Activated CD4-positive, alpha-beta memory T cell treated with anti-CD3 and anti-CD28 coated beads, Interleukin-2, amount 10 ng/mL, durations not matched to agents 7 days and 5 days (primary cell): Measurements from ENCODE around the gene UBQLN4. TPM values are rescaled to one million over a fixed set of nuclear protein-coding genes. Genes with fewer than 3 reads are reported as not detected.

ENCODE experiments used
- CTCF ChIA-PET: fragments of 350-600 bp; sonication (Branson Sonifier 250); formaldehyde crosslinking; loops from one replicate; lab custom pipeline; 2021; ENCODE audit warnings: antibody characterized with exemption, inconsistent platforms; lab: Charles Lee
- POLR2A ChIA-PET: fragments of 350-600 bp; sonication (Branson Sonifier 250); formaldehyde crosslinking; loops from one replicate; lab custom pipeline; 2021; ENCODE audit warnings: antibody characterized with exemption; lab: Charles Lee
- DNase-seq: peaks from one replicate; pipeline ENCODE4 v3.0.0-alpha.2; 2020
- H3K27ac Mint-ChIP-seq: one replicate; pipeline ENCODE4 v1.8.0; 2021; ENCODE audit warnings: mild to moderate bottlenecking, mixed read lengths
- H3K27me3 Mint-ChIP-seq: one replicate; pipeline ENCODE4 v1.8.0; 2021; ENCODE audit warnings: mixed read lengths
- H3K36me3 Mint-ChIP-seq: one replicate; pipeline ENCODE4 v1.8.0; 2021; ENCODE audit warnings: low read depth, mixed read lengths
- H3K4me1 Mint-ChIP-seq: one replicate; pipeline ENCODE4 v1.8.0; 2021; ENCODE audit warnings: mixed read lengths
- H3K4me3 Mint-ChIP-seq: one replicate; pipeline ENCODE4 v1.8.0; 2021; ENCODE audit warnings: mild to moderate bottlenecking, mixed read lengths
- H3K9me3 Mint-ChIP-seq: one replicate; pipeline ENCODE4 v1.8.0; 2021; ENCODE audit warnings: mixed read lengths
- total RNA-seq, 2 experiments: library from RNA; stranded (reverse); gene quantifications; one replicate each; pipeline ENCODE4 v1.2.3, GENCODE V29; 2021

UBQLN4 gene
- total RNA-seq, 2 experiments from 2014 or later: 27.0 to 31.2 TPM

- no peak overlapping the region for H3K4me3 Mint-ChIP-seq
- H3K36me3 Mint-ChIP-seq: peaks cover 9% of the 10 kb centered on the region
- no peak for DNase-seq
- no peak overlapping the region for H3K27ac Mint-ChIP-seq
- no peaks in the 10 kb centered on the region for H3K9me3 Mint-ChIP-seq
- CTCF ChIA-PET: no interaction called here
- POLR2A ChIA-PET: interaction anchor here (2.2 kb wide), 1 partner anchor 18 kb away, joined by 8 read pairs; no protein-coding TSS in a partner anchor
- peaks cover 2% of the 10 kb centered on the region for H3K27me3 Mint-ChIP-seq
- H3K4me1 Mint-ChIP-seq: peaks cover 24% of the 10 kb centered on the region
These were observed 51.2 kb downstream of the UBQLN4 start for GRCh38 chr1:156002188-156002911.

GRCh38 chr1:156001662-156002171 is 51.9 kb downstream of the UBQLN4 start:
- POLR2A ChIA-PET: no interaction called here

GRCh38 chr1:156001021-156001661 is 52.5 kb downstream of the UBQLN4 start:
- ChIA-PET POLR2A (no interaction called here), CTCF (no interaction called here)
- Mint-ChIP-seq H3K27ac (no peak overlapping the region), H3K4me1 (peaks cover 19% of the 10 kb centered on the region), H3K4me3 (no peak overlapping the region), H3K9me3 (no peaks in the 10 kb centered on the region), H3K27me3 (peaks cover 2% of the 10 kb centered on the region), H3K36me3 (no peaks in the 10 kb centered on the region)
- DNase-seq: no peak

More at GRCh38 chr1:156001662-156002171, 51.9 kb downstream of the UBQLN4 start:
- Mint-ChIP-seq H3K4me1 (peaks cover 21% of the 10 kb centered on the region), H3K36me3 (peaks cover 4% of the 10 kb centered on the region), H3K27ac (no peak overlapping the region), H3K27me3 (peaks cover 2% of the 10 kb centered on the region), H3K4me3 (no peak overlapping the region), H3K9me3 (no peaks in the 10 kb centered on the region)
- DNase-seq: no peak
- CTCF ChIA-PET: no interaction called here

GRCh38 chr1:155999964-156000363 is 53.6 kb downstream of the UBQLN4 start:
- Mint-ChIP-seq H3K36me3 (no peaks in the 10 kb centered on the region), H3K27ac (no peak overlapping the region), H3K4me1 (peaks cover 13% of the 10 kb centered on the region), H3K9me3 (no peaks in the 10 kb centered on the region), H3K4me3 (no peak overlapping the region), H3K27me3 (peaks cover 2% of the 10 kb centered on the region)
- ChIA-PET POLR2A (no interaction called here), CTCF (no interaction called here)
- no peak for DNase-seq

DNA sequence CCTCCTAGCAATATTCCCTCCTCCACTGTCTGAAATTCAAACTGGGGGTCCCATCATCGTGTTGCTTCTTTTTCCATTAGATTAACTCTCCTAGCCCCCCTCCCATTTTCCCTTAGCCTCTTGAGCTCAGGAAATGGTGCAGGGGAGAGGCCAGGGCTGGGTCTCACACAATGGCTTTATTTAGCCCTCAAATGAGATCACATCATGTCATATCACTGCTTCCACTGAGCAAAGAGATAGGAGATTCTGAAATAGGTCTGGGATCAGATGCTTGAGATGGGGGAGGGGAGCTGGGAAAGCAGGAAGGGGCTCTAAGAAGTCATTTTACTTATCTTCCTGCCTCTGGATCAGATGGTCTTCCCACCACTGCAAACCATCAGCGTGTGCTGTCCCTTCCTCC is 57.4 kb downstream of the UBQLN4 start:
- no peak for DNase-seq
- Mint-ChIP-seq H3K27ac (no peak overlapping the region), H3K9me3 (no peaks in the 10 kb centered on the region), H3K4me3 (no peak overlapping the region), H3K4me1 (peaks cover 7% of the 10 kb centered on the region), H3K27me3 (no peaks in the 10 kb centered on the region), H3K36me3 (no peaks in the 10 kb centered on the region)
- ChIA-PET CTCF (interaction anchor here (1.0 to 2.2 kb wide), 3 partner anchors 12 to 61 kb away, joined by 3 to 12 read pairs (median 3); no protein-coding TSS in a partner anchor), POLR2A (interaction anchor here (1.9 kb wide), 1 partner anchor 9 kb away, joined by 6 read pairs; no protein-coding TSS in a partner anchor)

GRCh38 chr1:155993595-155993994 is 60.0 kb downstream of the UBQLN4 start:
- ChIA-PET POLR2A (no interaction called here), CTCF (interaction anchor here (0.7 kb wide), 1 partner anchor 32 kb away, joined by 3 read pairs; no protein-coding TSS in a partner anchor)
- Mint-ChIP-seq H3K9me3 (no peaks in the 10 kb centered on the region), H3K27ac (no peak overlapping the region), H3K4me1 (peaks cover 28% of the 10 kb centered on the region), H3K27me3 (no peaks in the 10 kb centered on the region), H3K4me3 (no peak overlapping the region), H3K36me3 (no peaks in the 10 kb centered on the region)
- DNase-seq: no peak

- DNase-seq: no peak
- ChIA-PET CTCF (interaction anchor here (0.6 to 4.9 kb wide), 32 partner anchors 8 to 1065 kb away, joined by 3 to 80 read pairs (median 4); partner anchors contain the start of genes ARHGEF2, KHDC4 and RXFP4), POLR2A (interaction anchor here (0.9 to 3.7 kb wide), 10 partner anchors 11 to 77 kb away, joined by 3 to 25 read pairs (median 4); partner anchors contain the start of genes ARHGEF2 and KHDC4)
- H3K27ac Mint-ChIP-seq: no peak overlapping the region
- H3K9me3 Mint-ChIP-seq: no peaks in the 10 kb centered on the region
- H3K27me3 Mint-ChIP-seq: no peaks in the 10 kb centered on the region
- H3K4me1 Mint-ChIP-seq: peaks cover 26% of the 10 kb centered on the region
- no peak overlapping the region for H3K4me3 Mint-ChIP-seq
- H3K36me3 Mint-ChIP-seq: no peaks in the 10 kb centered on the region
These were observed 63.4 kb downstream of the UBQLN4 start for GRCh38 chr1:155990005-155990739.

- ChIA-PET POLR2A (interaction anchor here (0.9 to 3.7 kb wide), 10 partner anchors 11 to 77 kb away, joined by 3 to 25 read pairs (median 4); partner anchors contain the start of genes ARHGEF2 and KHDC4), CTCF (interaction anchor here (0.6 to 4.9 kb wide), 30 partner anchors 8 to 341 kb away, joined by 3 to 80 read pairs (median 4); partner anchors contain the start of genes ARHGEF2, KHDC4 and RXFP4)
- no peaks in the 10 kb centered on the region for H3K27me3 Mint-ChIP-seq
- peak; percentile 85 for DNase-seq
- H3K4me3 Mint-ChIP-seq: no peak overlapping the region
- H3K9me3 Mint-ChIP-seq: no peaks in the 10 kb centered on the region
- H3K36me3 Mint-ChIP-seq: no peaks in the 10 kb centered on the region
- H3K4me1 Mint-ChIP-seq: peaks cover 23% of the 10 kb centered on the region
- no peak overlapping the region for H3K27ac Mint-ChIP-seq
These were observed 64.2 kb downstream of the UBQLN4 start for GRCh38 chr1:155989242-155990004.

Other genes starting within 250 kb of the UBQLN4 start
- gene GON4L, start 196.6 kb downstream of the UBQLN4 start, total RNA-seq: 10 to 100 TPM; 76.4 to 76.6 TPM
- gene SYT11, start 194.2 kb downstream of the UBQLN4 start, total RNA-seq: 10 to 100 TPM; 30.7 to 31.6 TPM
- gene RIT1, start 142.4 kb downstream of the UBQLN4 start, total RNA-seq: 10 to 100 TPM; 25.0 to 30.9 TPM
- gene KHDC4, start 119.4 kb downstream of the UBQLN4 start, total RNA-seq: 10 to 100 TPM; 63.8 to 71.4 TPM
- not detected for gene RXFP4, start 112.2 kb downstream of the UBQLN4 start, total RNA-seq
- 100 to 1,000 TPM; 159 to 164 TPM for gene ARHGEF2, start 75.3 kb downstream of the UBQLN4 start, total RNA-seq
- 100 to 1,000 TPM; 262 to 268 TPM for gene SSR2, start 32.8 kb downstream of the UBQLN4 start, total RNA-seq
- 10 to 100 TPM; 63.1 to 66.2 TPM for gene LAMTOR2, start 984 bp upstream of the UBQLN4 start, total RNA-seq
- under 1 TPM in 1 of 2 experiments, not detected in 1; 0.53 TPM for gene RAB25, start 7.4 kb upstream of the UBQLN4 start, total RNA-seq
- gene MEX3A, start 28.7 kb upstream of the UBQLN4 start, total RNA-seq: under 1 TPM in 1 of 2 experiments, not detected in 1; 0.05 TPM
- 100 to 1,000 TPM in 1 of 2 experiments, 10 to 100 TPM in 1; 93.6 to 101 TPM for gene LMNA, start 60.9 kb upstream of the UBQLN4 start, total RNA-seq
- 10 to 100 TPM; 20.8 to 21.5 TPM for gene SEMA4A, start 99.8 kb upstream of the UBQLN4 start, total RNA-seq
- gene SLC25A44, start 140.3 kb upstream of the UBQLN4 start, total RNA-seq: 10 to 100 TPM; 27.7 to 36.3 TPM
- gene PMF1, start 159.2 kb upstream of the UBQLN4 start, total RNA-seq: 10 to 100 TPM; 65.5 to 67.7 TPM
- gene BGLAP, start 188.4 kb upstream of the UBQLN4 start, total RNA-seq: 1 to 10 TPM; 1.5 to 2.7 TPM
- gene PAQR6, start 194.3 kb upstream of the UBQLN4 start, total RNA-seq: 1 to 10 TPM; 5.6 to 6.3 TPM
- gene SMG5, start 229.0 kb upstream of the UBQLN4 start, total RNA-seq: 10 to 100 TPM; 58.5 to 60.4 TPM
- gene TMEM79, start 230.5 kb upstream of the UBQLN4 start, total RNA-seq: 1 to 10 TPM; 8.9 to 9.1 TPM
- 10 to 100 TPM; 36.8 to 39.4 TPM for gene GLMP, start 241.9 kb upstream of the UBQLN4 start, total RNA-seq
- not detected for gene VHLL, start 245.5 kb upstream of the UBQLN4 start, total RNA-seq